CD1c-positive myeloid dendritic cell (primary cell): ENCODE results near the gene PPP1R3G.
"Not testable (repeated sequence)": the region's sequence is repeated elsewhere in the genome, so short reads cannot be mapped to it uniquely, and the experiment has no call there.

Experiments
- DNase-seq: peaks from one replicate; pipeline ENCODE4 v3.0.0-alpha.2; 2016; ENCODE audit errors: extremely low spot score

The PPP1R3G gene

GRCh38 chr6:5119090-5119951, 34.2 kb downstream of the PPP1R3G start:
- DNase-seq: no peak

DNA sequence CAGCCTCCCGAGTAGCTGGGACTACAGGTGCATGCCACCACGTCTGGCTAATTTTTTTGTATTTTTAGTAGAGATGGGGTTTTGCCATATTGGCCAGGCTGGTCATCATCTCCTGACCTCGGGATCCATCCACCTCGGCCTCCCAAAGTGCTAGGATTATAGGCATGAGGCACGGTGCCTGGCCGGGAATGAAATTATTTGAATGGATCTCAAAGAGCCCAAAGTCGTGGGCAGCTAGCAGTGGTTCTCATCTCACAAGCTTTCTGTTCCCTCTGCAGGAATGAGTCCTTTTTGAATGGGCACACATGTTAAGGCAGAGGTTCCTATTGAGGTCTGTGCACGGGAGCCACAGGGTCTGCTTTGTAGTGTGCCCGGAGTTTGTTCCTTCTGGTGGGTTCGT, 34.9 kb downstream of the PPP1R3G start:
- DNase-seq: no peak

DNA sequence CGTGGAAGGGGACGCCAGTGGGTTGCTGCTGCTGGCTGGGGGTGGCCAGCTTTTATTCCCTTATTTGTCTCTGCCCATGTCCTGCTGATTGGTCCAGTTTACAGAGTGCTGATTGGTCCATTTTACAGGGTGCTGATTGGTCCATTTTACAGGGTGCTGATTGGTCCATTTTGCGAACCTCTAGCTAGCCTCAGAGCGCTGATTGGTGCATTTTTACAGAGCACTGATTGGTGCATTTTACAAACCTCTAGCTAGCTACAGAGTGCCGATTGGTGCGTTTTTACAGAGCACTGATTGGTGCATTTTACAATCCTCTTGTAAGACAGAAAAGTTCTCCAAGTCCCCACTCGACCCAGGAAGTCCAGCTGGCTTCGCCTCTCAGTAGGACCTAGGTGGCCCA, 35.4 kb downstream of the PPP1R3G start:
- not testable (repeated sequence) for DNase-seq

DNA sequence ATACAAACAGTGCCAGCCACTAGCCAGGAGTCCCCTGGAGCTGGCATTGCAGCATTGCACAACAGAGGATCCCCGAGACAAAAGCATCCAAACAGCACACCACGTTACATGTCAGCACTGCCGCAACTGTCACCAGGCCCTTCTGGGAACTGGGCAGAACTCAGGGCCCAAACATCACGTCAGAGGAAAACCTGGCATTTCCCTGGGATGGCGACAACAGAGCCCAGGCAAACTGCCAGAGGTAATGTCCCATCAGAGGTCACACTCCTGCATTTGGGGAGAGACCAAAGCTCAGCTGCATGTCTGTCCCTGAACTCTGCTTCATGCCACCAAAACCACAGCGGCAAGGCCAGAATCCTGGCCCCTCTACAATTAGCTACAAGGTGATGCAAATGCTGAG, 36.3 kb downstream of the PPP1R3G start:
- no peak for DNase-seq

DNA sequence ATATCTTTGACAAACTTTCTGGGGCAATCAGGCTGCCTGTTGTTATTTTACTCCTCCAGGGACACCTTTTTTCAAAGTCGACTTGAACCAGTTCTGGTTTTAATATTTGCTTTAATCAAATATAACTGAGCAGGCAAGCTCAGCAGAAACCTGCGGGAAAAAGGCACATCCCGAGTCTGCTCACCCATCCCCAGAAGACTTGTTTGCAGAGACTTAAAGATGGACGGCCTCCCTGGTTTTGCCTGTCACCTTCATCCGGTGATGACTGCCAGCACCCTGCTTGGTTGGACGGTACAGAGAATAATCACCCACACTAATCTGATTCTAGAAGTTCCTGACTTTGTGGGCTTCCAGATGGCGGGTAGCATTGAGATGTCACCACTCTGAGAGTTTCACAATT, 36.8 kb downstream of the PPP1R3G start:
- DNase-seq: no peak

GRCh38 chr6:5122504-5123112, 37.5 kb downstream of the PPP1R3G start:
- no peak for DNase-seq

GRCh38 chr6:5123296-5124143, 38.4 kb downstream of the PPP1R3G start:
- DNase-seq: no peak

DNA sequence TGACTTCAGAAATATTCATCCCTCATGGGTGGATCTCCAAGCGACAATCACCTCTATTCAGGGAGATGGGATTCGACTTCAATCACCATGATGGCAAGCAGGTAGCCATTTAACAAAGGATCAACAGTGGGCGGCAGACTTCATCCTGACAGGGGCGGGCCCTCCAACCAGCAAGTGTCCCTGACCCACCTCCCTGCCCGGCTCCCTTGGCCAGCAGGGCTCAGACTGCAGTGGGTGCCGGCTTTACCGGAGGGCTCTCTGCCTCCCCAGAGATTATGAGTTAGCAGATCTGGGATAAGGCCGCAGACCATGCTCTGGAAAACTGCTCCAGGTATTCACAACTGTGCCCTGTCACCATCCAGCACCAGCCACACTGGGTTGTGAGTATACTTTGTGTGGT, 39.4 kb downstream of the PPP1R3G start:
- DNase-seq: no peak

DNA sequence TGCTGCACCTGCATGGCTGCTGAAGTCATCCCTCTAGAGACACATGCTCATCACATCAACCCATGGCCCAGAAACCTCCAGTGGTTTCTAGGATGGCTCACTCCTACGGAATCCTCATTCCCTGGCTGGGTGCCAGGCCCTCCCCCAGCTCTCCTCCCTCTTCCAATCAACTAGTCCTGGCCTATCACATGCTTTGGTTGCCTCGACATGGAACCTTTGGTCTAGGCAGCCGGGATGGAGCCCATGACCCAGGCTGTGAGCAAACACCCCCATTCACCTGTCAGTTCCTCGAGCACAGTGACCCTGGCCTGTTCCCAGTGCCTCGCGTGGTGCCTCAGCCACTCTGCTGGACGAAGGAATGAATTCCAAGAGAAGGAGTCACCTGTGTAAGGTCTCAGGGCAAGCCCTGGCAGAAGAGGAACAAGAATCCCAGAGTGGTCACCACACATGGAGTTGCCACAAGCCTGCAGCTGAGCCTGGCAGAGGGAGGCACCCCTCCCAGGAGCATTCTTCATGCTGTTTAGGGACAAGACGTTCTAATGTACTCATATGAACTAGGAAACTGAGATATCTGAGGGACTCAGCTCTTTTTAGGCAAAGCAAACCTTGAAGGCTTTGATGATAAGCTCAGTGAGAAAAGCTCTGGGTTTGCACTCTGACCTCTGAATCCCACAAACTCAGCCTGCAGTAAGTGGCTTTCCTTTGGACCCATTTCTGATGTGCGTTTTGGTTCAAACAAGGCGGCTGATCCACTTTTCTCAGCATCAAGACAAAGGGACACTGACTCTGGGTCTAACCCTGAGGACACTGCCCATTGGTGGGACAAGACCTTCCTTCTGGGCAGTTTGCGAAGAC, 40.2 kb downstream of the PPP1R3G start:
- DNase-seq: no peak

DNA sequence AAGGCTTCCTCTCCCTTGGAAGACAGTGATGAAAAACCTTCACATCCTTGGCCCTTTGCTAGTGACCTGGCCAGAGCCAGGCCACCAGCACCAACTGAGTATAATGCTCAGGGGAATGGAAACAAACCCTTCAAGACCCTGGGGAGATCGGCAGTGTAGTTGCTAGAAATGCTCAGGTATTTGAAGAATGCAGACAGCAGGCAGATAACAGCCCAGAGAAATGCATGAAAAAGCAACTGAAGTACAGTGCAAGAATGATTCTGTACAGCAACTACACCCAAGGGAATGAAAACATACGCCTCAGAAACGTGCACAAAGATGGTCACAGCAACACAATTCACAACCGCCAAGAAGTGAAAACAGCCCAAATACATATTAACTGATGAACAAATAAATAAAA, 41.1 kb downstream of the PPP1R3G start:
- DNase-seq: no peak

DNA sequence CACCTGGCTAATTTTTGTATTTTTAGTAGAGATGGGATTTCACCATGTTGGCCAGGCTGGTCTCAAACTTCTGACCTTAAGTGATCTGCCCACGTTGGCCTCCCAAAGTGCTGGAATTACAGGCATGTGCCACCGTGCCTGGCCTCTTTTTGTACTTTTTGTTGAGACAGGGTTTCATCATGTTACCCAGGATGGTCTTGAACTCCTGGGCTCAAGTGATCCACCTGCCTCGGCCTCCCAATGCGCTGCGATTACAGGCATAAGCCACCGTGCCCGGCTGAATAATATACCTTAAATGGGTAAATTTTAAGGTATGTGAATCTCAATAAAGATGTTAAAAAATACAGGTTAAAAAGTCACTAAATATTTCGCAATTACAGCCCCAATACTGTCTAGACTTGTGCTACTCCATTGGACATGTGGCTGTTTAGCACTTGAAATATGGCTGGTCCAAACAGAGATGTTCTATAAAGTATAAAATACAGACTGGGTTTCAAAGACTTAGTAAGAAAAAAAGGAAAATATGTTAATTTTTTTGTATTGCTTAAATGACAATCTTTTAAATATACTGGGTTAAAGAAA, 42.1 kb downstream of the PPP1R3G start:
- no peak for DNase-seq

DNA sequence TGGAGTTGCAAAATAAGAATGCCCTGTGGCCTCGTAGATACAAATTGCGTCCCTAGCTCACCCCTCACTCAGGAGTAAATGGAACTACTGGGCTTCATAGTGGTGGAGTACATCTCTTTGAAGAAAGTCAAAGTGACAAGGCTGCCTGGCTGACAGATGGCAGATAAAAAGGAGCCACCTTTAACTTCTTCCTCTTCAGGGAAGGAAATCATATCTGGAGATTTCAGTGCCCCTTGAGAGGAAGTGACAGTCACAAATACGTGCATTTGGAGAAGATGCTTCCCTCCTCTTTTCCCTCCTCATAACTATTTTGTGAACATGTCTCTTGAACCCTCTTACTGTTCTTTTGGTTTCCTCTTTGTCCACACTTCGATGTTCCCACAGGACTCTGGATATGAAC, 43.2 kb downstream of the PPP1R3G start:
- DNase-seq: no peak

GRCh38 chr6:5130135-5130866, 45.2 kb downstream of the PPP1R3G start:
- no peak for DNase-seq

DNA sequence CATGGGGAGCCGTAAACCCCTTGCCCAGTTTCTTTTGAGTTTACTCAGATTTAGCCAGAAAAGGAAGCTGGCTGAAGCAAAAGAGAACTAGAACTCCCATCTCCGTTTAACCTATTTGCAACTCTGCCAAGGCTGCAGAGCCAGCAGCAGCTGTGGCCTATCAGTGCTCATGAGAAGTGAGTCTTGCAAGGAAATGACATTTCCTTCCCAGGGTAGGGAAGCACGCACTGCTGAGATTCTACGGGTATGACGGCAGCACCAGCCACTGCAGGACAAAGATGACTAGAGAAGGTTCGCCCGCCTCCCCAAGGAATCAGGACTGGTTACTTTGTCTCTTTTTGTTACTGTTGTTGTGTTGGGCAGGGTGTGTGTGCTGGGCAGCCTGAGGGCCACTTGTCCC, 47.6 kb downstream of the PPP1R3G start:
- peak; percentile 78 for DNase-seq

DNA sequence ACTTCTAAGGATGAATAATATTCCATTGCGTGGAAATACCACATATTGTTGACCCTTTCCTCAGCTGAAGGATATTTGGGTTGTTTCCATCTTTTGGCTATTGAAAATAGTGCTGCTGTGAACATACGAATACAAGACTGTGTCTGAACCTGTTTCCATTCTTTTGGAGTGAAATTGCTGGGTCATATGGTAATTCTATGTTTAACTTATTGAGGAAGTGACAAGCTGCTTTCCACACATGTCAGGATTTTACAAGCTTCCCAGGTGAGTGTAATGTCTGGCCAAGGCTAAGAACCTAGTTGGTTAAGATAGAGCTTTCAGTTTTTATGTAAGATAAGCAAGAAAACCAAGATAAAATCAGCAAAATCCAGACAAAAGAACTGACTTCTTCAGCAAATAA, 48.8 kb downstream of the PPP1R3G start:
- no peak for DNase-seq

DNA sequence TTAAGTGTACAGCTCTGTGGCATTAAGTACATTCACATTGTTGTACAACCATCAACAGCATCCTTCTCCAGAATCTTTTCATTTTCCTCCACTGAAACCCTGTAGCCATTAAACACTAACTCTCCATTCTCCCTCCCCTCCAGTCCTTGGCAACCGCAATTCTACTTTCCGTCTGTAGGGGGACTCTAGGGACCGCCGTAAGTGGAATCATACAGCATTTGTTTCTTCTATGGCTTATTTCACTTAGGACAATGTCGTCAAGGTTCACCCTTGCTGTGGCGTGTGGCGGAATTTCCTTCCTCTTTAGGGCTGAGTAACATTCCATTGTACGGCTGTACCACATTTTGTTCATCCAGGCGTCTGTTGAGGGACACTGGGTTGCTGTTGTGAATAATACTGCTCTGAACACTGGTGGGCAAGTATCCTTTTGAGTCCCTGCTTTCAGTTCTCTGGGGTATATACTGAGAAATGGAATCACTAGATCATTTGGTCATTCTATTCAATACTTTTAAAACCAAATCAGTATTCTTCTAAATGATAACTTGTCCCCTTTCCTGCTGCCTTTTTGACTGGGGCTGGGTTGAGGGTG, 50.7 kb downstream of the PPP1R3G start:
- peak; percentile 35 for DNase-seq

DNA sequence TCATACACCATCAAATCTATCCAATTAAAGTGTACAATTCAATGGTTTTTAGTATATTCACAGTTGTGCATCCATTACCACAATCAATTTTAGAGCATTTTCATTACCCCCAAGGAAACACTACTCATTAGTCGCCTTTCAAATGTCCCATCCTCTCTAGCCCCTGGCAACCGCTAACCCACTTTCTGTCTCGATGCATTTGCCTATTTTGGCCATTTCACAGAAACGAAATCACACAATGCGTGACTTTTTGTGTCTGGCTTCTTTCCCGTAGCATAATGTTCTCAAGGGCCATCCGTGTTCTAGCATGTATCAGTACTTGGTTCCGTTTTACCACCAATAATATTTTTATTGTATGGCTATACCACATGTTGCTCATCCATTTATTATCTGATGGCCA, 51.7 kb downstream of the PPP1R3G start:
- no peak for DNase-seq
